ENCODE results near the gene LOX. TPM values are rescaled to one million over a fixed set of nuclear protein-coding genes. Genes with fewer than 3 reads are reported as not detected.

The LOX gene
- total RNA-seq, 4 donors from 2014 or later = 3.5 to 15.7 (median 6.2) TPM

DNA sequence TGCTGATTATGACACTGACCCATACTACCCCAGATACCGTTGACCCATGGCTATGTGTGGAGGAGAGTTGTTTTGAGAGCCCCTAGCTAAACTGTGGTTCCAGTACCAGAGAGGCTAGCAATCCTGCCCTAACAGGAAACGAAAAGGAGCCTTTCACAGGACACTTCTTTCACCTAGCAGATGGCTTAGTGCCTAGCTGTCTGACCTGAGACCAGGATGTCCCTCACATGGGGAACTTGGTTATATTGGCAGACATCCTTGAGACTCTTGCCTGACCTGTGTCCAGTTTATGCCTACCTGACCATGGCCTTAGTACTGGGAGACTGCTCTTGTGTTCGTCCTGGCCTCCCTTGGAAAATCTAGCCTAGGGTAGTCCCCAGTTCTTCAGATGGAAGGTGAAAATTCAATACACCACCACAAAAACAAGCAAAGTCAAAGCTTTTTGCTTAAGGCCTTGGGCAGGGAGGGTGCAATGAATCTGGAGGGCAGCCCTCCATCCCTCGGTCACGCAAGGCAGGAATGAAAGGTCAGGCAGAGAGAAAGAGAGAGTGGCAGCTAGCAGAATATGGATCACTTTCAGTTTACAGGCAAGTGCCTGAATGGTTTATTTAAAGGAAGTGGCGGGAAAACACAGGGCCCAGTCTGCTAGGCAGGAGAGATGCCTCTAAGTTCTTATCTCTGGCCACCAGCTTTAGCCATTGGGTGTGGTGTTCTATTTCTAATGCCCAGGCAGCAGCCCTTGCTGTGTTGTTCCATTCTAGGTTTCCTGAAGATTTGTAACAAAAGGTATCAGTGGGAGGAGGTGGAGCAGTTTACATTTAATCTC is 34.9 kb upstream of the LOX start:
- Histone ChIP-seq H3K27ac (no peak overlapping the region), H3K4me1 (no peaks in the 10 kb centered on the region), H3K27me3 (no peaks in the 10 kb centered on the region), H3K36me3 (no peaks in the 10 kb centered on the region), H3K9me3 (no peaks in the 10 kb centered on the region), H3K4me3 (no peak overlapping the region)
- no peak for TF ChIP-seq POLR2A (IDR thresholded peaks at IDR 0.05)
- TF ChIP-seq, protein P1, sequence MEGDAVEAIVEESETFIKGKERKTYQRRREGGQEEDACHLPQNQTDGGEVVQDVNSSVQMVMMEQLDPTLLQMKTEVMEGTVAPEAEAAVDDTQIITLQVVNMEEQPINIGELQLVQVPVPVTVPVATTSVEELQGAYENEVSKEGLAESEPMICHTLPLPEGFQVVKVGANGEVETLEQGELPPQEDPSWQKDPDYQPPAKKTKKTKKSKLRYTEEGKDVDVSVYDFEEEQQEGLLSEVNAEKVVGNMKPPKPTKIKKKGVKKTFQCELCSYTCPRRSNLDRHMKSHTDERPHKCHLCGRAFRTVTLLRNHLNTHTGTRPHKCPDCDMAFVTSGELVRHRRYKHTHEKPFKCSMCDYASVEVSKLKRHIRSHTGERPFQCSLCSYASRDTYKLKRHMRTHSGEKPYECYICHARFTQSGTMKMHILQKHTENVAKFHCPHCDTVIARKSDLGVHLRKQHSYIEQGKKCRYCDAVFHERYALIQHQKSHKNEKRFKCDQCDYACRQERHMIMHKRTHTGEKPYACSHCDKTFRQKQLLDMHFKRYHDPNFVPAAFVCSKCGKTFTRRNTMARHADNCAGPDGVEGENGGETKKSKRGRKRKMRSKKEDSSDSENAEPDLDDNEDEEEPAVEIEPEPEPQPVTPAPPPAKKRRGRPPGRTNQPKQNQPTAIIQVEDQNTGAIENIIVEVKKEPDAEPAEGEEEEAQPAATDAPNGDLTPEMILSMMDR (IDR thresholded peaks at IDR 0.05) = no peak
- DNase-seq = no peak

DNA sequence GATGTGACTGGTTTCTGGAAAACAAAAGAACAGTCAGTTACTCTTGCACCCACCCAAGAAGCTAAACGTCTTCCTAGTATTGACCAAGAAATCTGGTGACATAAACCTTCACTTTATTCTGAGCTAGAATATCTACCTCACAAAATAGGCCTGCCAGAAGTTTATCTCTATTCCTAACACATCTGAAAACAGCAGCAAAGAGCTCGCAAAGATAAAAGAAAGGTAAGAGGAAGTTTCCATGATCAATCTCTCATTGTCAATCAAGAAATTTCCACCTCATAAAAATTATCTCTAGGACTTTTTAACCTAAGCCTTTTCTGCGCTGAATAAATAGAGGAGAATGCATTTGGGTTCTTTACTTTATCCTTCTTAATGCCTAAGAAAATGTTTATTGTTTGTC is 34.0 kb upstream of the LOX start:
- Histone ChIP-seq H3K36me3 (no peaks in the 10 kb centered on the region), H3K4me3 (no peak overlapping the region), H3K4me1 (no peaks in the 10 kb centered on the region), H3K27ac (no peak overlapping the region), H3K9me3 (no peaks in the 10 kb centered on the region), H3K27me3 (no peaks in the 10 kb centered on the region)
- no peak for DNase-seq
- TF ChIP-seq, protein P1 (IDR thresholded peaks at IDR 0.05) = no peak
- TF ChIP-seq POLR2A (IDR thresholded peaks at IDR 0.05) = no peak

DNA sequence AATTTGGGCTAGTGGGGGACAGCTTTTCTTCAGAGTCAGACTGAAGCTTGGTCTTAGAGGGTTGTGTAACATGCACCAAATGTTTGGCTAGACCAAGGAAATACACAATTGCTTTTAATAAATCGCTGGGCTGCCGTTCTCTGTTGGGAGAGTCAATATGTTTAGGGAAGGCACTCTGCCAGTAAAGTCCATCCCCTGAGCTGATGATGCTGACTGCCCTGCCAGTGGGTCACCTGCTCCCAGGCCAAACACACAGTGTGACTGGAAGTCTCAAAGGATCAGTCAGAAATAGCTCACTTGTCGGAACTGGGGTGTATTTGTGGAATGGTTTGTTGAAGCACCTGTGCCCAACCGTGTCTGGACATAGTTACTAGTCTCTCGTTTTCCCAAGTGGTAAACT is 33.4 kb upstream of the LOX start:
- TF ChIP-seq, protein P1 (IDR thresholded peaks at IDR 0.05) = no peak
- no peak for TF ChIP-seq POLR2A (IDR thresholded peaks at IDR 0.05)
- H3K36me3 ChIP-seq = no peaks in the 10 kb centered on the region
- no peaks in the 10 kb centered on the region for H3K27me3 ChIP-seq
- H3K4me1 ChIP-seq = no peaks in the 10 kb centered on the region
- no peaks in the 10 kb centered on the region for H3K9me3 ChIP-seq
- no peak for DNase-seq
- no peak overlapping the region for H3K27ac ChIP-seq
- H3K4me3 ChIP-seq = no peak overlapping the region

DNA sequence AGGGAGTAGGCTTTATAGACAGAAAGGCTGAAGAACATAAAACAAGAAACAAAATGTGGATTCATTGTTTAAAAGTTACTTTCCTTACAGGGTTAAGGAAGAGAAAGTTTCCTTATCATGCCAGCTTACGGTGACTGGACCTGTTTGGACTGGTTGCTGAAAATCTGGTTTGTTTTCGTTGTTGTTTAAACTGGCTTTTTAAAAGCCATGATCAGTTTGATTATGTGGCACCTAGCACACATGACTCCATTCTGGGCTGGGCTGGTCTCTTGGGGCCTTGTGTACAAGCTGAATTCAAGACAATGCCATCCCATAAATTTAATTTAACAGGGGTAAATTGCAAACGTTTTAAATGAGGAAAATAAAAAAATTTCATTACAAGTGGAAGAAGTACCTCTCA is 32.9 kb upstream of the LOX start:
- no peak for TF ChIP-seq POLR2A (IDR thresholded peaks at IDR 0.05)
- TF ChIP-seq, protein P1 (IDR thresholded peaks at IDR 0.05) = no peak
- Histone ChIP-seq H3K4me3 (no peak overlapping the region), H3K27ac (no peak overlapping the region), H3K4me1 (no peaks in the 10 kb centered on the region), H3K27me3 (no peaks in the 10 kb centered on the region), H3K9me3 (no peaks in the 10 kb centered on the region), H3K36me3 (no peaks in the 10 kb centered on the region)
- no peak for DNase-seq

DNA sequence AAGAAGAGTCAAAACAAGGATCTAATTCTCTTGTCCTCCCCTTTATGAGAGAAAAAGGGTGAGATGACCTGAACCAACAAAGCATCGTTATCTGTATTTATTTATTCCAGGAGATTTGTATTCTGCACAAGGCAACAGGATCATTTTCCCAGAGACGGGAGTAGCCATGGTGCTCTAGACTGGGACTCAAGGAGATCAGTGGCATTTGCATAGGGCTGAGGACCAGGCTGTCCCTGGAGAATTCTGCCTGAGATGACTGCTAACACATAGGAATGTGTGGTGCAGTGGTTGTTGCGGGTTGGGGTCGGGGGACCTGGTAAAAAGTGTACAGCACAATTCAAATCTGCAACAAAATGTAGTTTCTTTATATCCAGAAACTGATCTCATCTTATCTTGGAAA is 29.0 kb upstream of the LOX start:
- TF ChIP-seq POLR2A (IDR thresholded peaks at IDR 0.05) = no peak
- TF ChIP-seq, protein P1 (IDR thresholded peaks at IDR 0.05) = no peak
- no peaks in the 10 kb centered on the region for H3K36me3 ChIP-seq
- no peak overlapping the region for H3K4me3 ChIP-seq
- no peaks in the 10 kb centered on the region for H3K4me1 ChIP-seq
- H3K27me3 ChIP-seq = no peaks in the 10 kb centered on the region
- no peaks in the 10 kb centered on the region for H3K9me3 ChIP-seq
- no peak overlapping the region for H3K27ac ChIP-seq
- no peak for DNase-seq
